ENCODE results near the gene CHMP2A. TPM values are rescaled to one million over a fixed set of nuclear protein-coding genes. Genes with fewer than 3 reads are reported as not detected.
A peak's percentile ranks its signal among the peaks of the same experiment; 100 is the strongest.
"Not testable (repeated sequence)": the region's sequence is repeated elsewhere in the genome, so short reads cannot be mapped to it uniquely, and the experiment has no call there.

Gene CHMP2A
- total RNA-seq, 1 donor from 2014 or later, result 86.5 TPM

DNA sequence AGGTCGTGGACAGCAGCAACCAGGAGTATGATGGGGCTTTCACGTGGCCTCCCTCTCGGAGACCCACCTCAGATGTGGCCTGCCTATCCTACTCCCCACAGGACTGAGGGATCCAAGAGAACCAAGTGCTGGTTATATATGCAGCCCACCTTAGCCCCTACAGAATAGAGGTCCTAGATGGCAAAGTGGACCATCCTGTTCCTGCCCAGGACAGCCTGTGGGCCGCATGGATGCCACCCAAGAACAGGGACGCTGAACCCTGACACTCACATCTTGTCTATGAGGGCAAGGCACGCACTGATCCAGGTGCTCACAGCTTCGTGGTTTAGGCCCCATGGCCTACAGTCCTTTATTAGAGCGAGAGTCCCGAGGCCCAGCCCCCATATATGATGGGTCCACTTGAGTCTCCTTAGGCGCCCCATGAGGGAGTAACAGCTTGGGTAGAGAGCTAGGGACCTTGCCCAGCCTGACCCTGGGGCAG, 41.7 kb downstream of the CHMP2A start:
- Mint-ChIP-seq H3K4me3 (no peak overlapping the region), H3K9me3 (no peaks in the 10 kb centered on the region), H3K27ac (no peak overlapping the region), H3K36me3 (no peaks in the 10 kb centered on the region), H3K4me1 (peaks cover 23% of the 10 kb centered on the region), H3K27me3 (ENCODE audit: low read depth) (no peaks in the 10 kb centered on the region)
- no peak for DNase-seq (ENCODE audit: low spot score in 2 of 2, unreplicated experiment in 2 of 2)
- TF ChIP-seq, protein P1, sequence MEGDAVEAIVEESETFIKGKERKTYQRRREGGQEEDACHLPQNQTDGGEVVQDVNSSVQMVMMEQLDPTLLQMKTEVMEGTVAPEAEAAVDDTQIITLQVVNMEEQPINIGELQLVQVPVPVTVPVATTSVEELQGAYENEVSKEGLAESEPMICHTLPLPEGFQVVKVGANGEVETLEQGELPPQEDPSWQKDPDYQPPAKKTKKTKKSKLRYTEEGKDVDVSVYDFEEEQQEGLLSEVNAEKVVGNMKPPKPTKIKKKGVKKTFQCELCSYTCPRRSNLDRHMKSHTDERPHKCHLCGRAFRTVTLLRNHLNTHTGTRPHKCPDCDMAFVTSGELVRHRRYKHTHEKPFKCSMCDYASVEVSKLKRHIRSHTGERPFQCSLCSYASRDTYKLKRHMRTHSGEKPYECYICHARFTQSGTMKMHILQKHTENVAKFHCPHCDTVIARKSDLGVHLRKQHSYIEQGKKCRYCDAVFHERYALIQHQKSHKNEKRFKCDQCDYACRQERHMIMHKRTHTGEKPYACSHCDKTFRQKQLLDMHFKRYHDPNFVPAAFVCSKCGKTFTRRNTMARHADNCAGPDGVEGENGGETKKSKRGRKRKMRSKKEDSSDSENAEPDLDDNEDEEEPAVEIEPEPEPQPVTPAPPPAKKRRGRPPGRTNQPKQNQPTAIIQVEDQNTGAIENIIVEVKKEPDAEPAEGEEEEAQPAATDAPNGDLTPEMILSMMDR (IDR thresholded peaks at IDR 0.05; ENCODE audit: unreplicated experiment), result no peak

DNA sequence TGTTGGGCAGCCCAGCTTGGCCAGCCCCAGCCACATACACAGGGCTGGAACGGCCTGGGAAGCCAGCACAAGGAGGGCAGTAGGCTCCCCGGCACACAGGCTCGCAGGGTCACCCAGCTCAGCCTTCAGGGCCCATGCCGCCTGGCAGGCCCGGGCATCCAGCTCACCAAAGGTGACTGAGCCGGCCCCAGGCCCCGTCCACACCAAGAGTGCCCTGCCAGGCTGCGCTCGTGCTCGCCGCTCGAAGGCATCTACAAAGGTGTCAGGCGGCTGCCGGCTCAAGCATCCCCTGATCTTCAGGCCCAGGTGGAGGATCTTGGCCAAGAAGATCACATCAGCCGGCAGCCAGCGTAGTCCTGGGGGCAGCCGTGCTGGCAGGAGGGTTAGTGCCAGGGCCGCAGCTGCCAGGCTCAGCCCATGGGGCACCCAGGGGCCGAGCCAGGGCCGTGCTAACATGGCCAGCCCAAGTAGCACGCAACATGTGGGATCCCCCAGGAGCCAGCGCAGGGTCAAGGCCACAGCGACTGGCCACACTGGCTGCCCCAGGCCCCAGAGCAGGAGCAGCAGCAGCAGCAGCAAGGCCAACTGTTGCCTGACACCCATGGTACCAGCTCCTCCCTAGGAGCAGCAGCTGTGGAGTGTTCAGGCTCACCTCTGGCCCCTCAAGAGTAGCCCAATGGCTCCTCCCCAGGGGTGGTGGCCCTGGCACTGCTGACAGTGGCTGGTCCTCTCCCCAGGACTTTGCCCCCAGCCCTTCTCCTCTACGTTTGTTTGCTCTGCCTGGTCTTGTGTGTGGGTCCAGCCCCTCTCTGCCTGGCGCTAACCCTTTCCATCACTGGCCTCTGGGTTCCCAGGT, 43.3 kb downstream of the CHMP2A start, which contains the start of gene SLC27A5:
Gene SLC27A5 (minus strand): TSS at position 640 of the 856 bp plus-strand sequence. CDS start 37 bp downstream, at position 603.
- H3K9me3 Mint-ChIP-seq, result peaks cover 9% of the 10 kb centered on the region
- H3K27me3 Mint-ChIP-seq (ENCODE audit: low read depth), result no peaks in the 10 kb centered on the region
- peaks cover 7% of the 10 kb centered on the region for H3K36me3 Mint-ChIP-seq
- TF ChIP-seq, protein P1 (IDR thresholded peaks at IDR 0.05; ENCODE audit: unreplicated experiment), result no peak
- no peak for DNase-seq (ENCODE audit: low spot score in 2 of 2, unreplicated experiment in 2 of 2)
- H3K4me1 Mint-ChIP-seq, result peaks cover 18% of the 10 kb centered on the region
- no peak within 1 kb of the TSS for H3K4me3 Mint-ChIP-seq
- H3K27ac Mint-ChIP-seq, result no peak within 1 kb of the TSS

DNA sequence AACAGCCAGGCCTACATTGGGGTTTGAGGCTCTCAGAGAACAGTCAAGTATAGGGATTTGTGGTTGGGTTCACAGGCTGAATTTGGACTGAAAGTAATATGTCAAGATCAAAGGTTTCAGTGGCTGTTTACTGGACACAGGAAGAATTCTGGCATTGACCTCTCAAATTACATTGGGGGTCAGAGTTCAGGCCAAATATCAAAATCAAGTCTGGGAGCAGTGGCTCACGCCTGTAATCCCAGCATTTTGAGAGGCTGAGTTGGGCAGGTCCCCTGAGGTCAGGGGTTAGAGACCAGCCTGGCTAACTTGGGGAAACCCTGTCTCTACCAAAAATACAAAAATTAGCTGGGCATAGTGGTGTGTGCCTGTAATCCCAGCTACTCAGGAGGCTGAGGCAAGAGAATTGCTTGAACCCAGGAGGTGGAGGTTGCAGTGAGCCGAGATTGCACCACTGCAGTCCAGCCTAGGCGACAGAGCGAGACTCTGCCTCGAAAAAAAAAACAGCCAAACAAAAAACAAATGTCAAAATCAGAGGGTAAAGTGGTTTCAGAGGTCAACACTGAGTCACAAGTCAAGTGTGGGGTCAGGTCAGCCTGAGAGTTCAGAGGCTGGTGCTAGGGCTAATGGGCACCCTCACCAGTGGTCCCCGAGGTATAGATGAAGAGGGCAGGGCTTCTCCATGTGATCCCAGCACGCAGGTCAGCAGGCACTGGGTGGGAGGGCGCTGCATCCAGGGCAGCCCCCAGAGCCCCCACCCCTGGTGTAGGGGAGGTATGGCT, 44.6 kb downstream of the CHMP2A start:
- DNase-seq (ENCODE audit: low spot score in 2 of 2, unreplicated experiment in 2 of 2), result no peak
- no peak overlapping the region for H3K27ac Mint-ChIP-seq
- H3K9me3 Mint-ChIP-seq, result peaks cover 9% of the 10 kb centered on the region
- H3K36me3 Mint-ChIP-seq, result peaks cover 7% of the 10 kb centered on the region
- H3K4me1 Mint-ChIP-seq, result peaks cover 9% of the 10 kb centered on the region
- TF ChIP-seq, protein P1 (IDR thresholded peaks at IDR 0.05; ENCODE audit: unreplicated experiment), result no peak
- H3K4me3 Mint-ChIP-seq, result no peak overlapping the region
- no peaks in the 10 kb centered on the region for H3K27me3 Mint-ChIP-seq (ENCODE audit: low read depth)

DNA sequence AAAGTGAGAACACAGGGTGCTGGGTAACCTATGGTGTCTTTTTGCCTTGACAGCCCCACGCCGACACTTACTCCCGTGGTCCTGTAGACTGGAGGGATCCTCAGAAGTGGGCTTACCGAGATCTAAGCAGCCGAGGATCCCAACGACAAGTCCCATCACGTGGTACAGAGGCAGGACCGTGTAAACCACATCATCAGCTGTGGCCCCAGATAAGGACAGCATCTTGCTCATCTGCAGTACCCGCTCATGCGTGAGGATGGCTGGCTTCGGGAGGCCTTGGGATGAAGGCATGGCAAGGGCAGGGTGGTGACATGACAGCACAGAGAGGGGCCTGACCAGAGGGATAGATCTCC, 45.2 kb downstream of the CHMP2A start:
- Mint-ChIP-seq H3K27ac (no peak overlapping the region), H3K4me1 (peaks cover 6% of the 10 kb centered on the region), H3K9me3 (peaks cover 9% of the 10 kb centered on the region), H3K4me3 (no peak overlapping the region), H3K36me3 (peaks cover 7% of the 10 kb centered on the region), H3K27me3 (ENCODE audit: low read depth) (no peaks in the 10 kb centered on the region)
- DNase-seq (ENCODE audit: low spot score in 2 of 2, unreplicated experiment in 2 of 2), result no peak
- TF ChIP-seq, protein P1 (IDR thresholded peaks at IDR 0.05; ENCODE audit: unreplicated experiment), result no peak

DNA sequence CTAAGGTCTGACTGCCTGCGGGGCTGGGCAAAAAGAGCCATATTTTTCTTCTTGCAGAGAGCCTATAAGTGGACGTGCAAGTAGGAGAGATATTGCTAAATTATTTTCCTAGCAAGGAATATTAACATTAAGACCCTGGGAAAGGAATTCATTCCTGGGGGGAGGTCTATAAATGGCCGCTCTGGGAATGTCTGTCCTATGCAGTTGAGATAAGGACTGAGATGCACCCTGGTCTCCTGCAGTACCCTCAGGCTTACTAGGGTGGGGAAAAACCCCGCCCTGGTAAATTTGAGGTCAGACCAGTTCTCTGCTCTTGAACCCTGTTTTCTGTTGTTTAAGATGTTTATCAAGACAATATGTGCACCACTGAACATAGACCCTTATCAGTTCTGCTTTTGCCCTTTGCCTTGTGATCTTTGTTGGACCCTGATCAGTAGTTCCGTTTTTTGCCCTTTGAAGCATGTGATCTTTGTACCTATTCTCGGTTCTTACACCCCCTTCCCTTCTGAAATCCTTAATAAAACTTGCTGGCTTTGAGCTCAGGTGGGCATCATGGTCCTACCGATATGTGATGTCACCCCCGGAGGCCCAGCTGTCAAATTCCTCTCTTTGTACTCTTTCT, 47.2 kb downstream of the CHMP2A start:
- H3K9me3 Mint-ChIP-seq; DNase-seq (ENCODE audit: low spot score in 2 of 2, unreplicated experiment in 2 of 2); H3K27ac Mint-ChIP-seq; H3K4me1 Mint-ChIP-seq; H3K27me3 Mint-ChIP-seq (ENCODE audit: low read depth); H3K4me3 Mint-ChIP-seq; H3K36me3 Mint-ChIP-seq: not testable (repeated sequence)

Small RNA genes lying within 50 kb of the gene (microRNA-seq; reads per million reads assigned to microRNA genes)
- gene MIR6807, result 5.0 reads per million, percentile 18 among the genes with 10 or more reads in this experiment

Other genes starting within 250 kb of the CHMP2A start
- gene ERVK3-1, start 249.7 kb downstream of the CHMP2A start, total RNA-seq, result 31.9 to 38.6 TPM (median 35.8 TPM) in 3 replicates
- 3.6 to 3.8 TPM (median 3.7 TPM) in 3 replicates for gene ZSCAN22, start 228.1 kb downstream of the CHMP2A start, total RNA-seq
- 12.3 to 15.5 TPM (median 13.1 TPM) in 3 replicates for gene A1BG, start 201.6 kb downstream of the CHMP2A start, total RNA-seq
- gene ZNF497, start 192.4 kb downstream of the CHMP2A start, total RNA-seq, result 6.6 to 7.6 TPM (median 6.9 TPM) in 3 replicates
- 3.1 to 4.2 TPM (median 3.9 TPM) in 3 replicates for gene ZNF837, start 174.1 kb downstream of the CHMP2A start, total RNA-seq
- 985 to 1,018 TPM (median 1,016 TPM) in 3 replicates for gene RPS5, start 167.8 kb downstream of the CHMP2A start, total RNA-seq
- gene RNF225, start 159.4 kb downstream of the CHMP2A start, total RNA-seq, result 0.83 to 1.3 TPM (median 1.2 TPM) in 3 replicates
- 12.0 to 16.4 TPM (median 15.3 TPM) in 3 replicates for gene ZNF584, start 146.5 kb downstream of the CHMP2A start, total RNA-seq
- 4.2 to 4.8 TPM (median 4.4 TPM) in 3 replicates for gene ZNF132, start 115.0 kb downstream of the CHMP2A start, total RNA-seq
- 8.0 to 8.8 TPM (median 8.2 TPM) in 3 replicates for gene ZNF324B, start 103.5 kb downstream of the CHMP2A start, total RNA-seq
- 12.1 to 13.4 TPM (median 12.6 TPM) in 3 replicates for gene ZNF324, start 88.0 kb downstream of the CHMP2A start, total RNA-seq
- gene ZNF446, start 78.8 kb downstream of the CHMP2A start, total RNA-seq, result 17.3 to 18.0 TPM (median 17.4 TPM) in 3 replicates
- gene SLC27A5, start 43.1 kb downstream of the CHMP2A start, total RNA-seq, result 12.5 to 14.2 TPM (median 14.2 TPM) in 3 replicates
- 24.4 to 27.1 TPM (median 24.9 TPM) in 3 replicates for gene ZBTB45, start 35.3 kb downstream of the CHMP2A start, total RNA-seq
- 577 to 599 TPM (median 579 TPM) in 3 replicates for gene TRIM28, start 11.0 kb downstream of the CHMP2A start, total RNA-seq
- 66.2 to 74.7 TPM (median 73.4 TPM) in 3 replicates for gene UBE2M, start 3.5 kb upstream of the CHMP2A start, total RNA-seq
- 42.6 to 43.9 TPM (median 42.8 TPM) in 3 replicates for gene MZF1, start 18.2 kb upstream of the CHMP2A start, total RNA-seq